Ureter (tissue), 1 donor: ENCODE results near the gene TPH2. TPM values are rescaled to one million over a fixed set of nuclear protein-coding genes. Genes with fewer than 3 reads are reported as not detected.

Experiments
- DNase-seq: peaks from one replicate; pipeline ENCODE4 v3.0.0-alpha.2; 2020; ENCODE audit warnings: low spot score
- total RNA-seq: library from RNA; stranded (reverse); gene quantifications from one replicate; pipeline ENCODE4 v1.2.4, GENCODE V29; 2023
- donor health status: DM: yes; HTN: yes; CAD: no.

Gene TPH2
- total RNA-seq, 1 donor from 2014 or later, result not detected

DNA sequence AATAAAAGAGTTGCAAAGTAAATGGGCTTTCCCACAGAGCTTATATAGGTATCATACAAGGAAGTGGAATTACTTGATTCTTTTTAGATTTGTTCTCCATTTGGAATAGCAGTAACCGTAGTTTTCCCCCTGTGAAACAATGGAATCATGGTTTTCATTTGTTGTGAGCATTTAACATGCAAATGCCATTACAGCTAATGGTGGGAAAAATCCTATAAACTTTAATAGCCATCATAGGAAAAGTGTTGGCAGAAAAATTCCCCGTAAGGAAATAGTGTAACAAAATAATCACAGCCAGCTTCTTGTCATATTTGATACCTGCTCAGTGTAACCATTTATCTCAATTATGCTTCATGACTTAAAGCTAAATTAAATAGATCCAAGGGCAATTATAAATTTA, 95.3 kb downstream of the TPH2 start:
- DNase-seq, result no peak

GRCh38 chr12:72035625-72036024, 97.0 kb downstream of the TPH2 start:
- no peak for DNase-seq

DNA sequence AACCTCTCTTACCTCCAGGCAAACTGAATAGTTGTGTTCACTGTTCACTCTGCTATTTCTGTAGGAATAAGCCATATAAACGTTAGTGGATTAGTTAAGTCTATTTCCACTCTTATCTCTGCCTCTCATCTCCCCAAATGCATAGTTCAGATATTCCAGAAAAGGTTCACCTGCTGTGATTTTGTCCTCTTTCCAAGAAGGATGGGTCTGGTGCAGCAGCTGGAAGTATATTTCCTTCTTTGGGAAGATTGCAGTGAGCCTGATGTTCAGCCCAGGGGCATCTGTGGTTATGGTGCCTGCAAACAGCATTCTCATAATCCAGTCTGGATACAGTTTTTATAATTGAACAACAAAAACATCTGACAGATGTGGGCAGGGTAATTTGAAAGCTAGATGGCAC, 97.7 kb downstream of the TPH2 start:
- no peak for DNase-seq

- DNase-seq, result no peak
Measured at GRCh38 chr12:72037006-72037795, 98.6 kb downstream of the TPH2 start.

DNA sequence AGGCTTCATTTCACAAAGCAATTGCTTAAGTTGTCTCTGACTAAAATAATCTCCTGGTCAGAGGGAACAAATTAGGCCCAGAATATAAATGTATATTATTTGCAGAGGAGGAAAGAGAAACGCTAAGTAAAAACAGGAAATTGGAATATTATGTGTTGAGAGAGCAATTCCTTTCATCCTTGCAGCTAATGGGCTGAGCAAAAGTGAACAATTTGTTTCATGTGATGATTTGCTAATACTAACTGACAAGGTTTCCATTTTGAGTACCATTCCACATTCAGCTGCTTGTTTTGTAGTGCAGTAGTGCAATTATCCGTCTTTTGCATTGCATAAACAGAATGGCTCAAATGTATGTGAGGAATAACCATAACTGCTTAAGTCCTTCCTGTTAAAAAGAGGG, 103.2 kb downstream of the TPH2 start:
- no peak for DNase-seq

DNA sequence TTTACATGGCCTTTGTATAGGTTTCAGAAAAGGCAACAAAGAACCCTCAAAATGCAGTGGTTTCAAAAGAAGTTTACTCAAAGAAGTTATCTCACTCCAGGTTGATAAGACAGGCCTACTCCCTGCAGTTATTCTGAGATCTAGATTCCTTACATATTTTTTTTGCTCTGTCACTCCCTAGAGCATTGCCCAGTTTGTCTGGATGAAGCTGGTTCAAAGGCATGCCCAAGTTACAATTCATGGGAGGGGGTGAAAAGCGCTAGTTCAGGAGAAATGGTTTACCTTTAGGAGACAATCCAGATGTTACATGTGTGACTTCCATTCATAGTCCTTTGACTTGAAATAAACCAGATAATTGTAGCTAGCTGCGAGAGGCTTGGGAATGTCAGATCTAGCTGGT, 115.0 kb downstream of the TPH2 start:
- DNase-seq, result no peak

- DNase-seq, result no peak
Measured at GRCh38 chr12:72054511-72054910, 115.9 kb downstream of the TPH2 start.

DNA sequence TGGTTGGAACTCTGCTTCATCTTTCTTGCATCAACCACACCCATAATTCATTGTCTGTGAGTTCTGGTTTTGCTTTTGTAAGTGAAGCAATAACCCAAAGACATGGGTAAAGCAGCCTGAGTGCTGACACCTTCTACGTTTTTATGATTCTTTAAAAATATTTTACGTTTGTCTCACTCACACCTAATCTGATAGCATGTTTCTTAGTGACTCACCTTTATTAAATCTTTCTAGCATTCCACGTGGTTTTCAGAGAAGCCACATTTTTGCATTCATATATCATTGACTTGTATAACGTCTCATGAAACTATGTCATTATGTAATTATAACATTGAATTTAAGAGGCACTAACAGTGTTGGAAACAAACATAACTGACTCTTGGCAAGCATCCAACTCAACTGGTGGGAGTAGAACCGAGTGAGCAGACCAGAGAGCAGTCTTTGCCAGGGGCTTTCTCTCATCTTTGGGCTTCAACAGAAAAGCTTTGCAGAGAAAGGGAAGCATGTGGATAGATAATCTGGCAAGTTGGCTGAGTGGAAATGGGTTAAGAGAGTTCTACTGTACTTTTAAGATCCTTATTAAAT, 118.8 kb downstream of the TPH2 start:
- no peak for DNase-seq

DNA sequence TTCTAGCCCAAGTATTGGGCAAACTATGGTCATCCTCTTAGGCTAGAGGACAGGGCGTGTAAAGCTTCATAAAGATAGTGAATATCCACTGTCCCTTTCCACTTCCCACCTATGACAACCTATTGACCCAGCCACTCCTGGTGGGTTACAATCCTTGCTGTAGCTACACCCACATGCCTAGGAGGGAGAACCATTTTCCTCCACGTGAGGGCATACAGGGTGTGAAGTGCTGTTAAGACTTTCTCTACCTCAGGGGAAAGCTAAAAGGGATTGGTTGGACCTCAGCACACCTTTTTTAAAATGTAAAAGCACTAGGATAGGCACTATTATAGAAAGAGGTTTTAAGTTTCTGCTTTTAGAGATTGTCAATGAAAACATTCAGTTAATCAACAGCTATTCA, 124.4 kb downstream of the TPH2 start:
- DNase-seq, result no peak

GRCh38 chr12:72071030-72071429, 132.4 kb downstream of the TPH2 start:
- no peak for DNase-seq

GRCh38 chr12:72072592-72073212, 134.1 kb downstream of the TPH2 start:
- no peak for DNase-seq

DNA sequence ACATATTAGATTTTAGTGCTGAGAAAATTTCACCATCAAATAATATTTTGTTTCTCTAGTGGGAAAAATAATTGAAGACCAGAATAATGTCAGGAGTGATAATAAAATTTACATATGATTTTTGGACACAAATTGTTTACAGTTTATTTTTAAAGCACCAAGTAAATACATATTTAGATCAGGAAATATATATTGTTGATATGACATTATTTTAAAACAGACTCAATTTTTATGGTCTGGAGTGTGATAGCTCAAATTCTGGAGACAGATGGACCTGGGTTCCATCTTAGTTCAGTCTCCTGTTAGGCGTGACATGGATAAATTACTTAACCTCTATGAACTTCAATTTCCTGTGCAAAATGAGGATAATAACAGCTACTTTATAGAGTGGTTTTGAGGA, 135.4 kb downstream of the TPH2 start:
- DNase-seq, result no peak

- no peak for DNase-seq
Measured at GRCh38 chr12:72074956-72075355, 136.3 kb downstream of the TPH2 start.

GRCh38 chr12:72075401-72075800, 136.8 kb downstream of the TPH2 start:
- DNase-seq, result no peak

GRCh38 chr12:72075891-72076557, 137.4 kb downstream of the TPH2 start:
- no peak for DNase-seq

DNA sequence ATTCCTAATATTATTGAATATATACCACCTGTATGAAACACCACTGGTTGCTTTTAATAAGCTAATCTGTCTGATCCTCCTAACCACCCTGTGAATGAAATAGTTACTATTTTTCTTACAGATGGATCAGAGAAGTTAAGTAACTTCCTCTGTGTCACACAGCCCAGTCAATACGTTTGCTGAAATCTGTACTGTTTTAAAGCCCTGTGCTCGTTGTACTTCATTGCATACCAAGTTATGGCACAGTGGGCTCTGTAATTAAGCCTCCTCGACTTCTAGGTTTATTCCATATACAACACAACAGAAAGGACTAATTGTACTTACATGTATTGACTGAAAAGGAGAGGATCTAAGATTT, 137.9 kb downstream of the TPH2 start:
- DNase-seq, result no peak

DNA sequence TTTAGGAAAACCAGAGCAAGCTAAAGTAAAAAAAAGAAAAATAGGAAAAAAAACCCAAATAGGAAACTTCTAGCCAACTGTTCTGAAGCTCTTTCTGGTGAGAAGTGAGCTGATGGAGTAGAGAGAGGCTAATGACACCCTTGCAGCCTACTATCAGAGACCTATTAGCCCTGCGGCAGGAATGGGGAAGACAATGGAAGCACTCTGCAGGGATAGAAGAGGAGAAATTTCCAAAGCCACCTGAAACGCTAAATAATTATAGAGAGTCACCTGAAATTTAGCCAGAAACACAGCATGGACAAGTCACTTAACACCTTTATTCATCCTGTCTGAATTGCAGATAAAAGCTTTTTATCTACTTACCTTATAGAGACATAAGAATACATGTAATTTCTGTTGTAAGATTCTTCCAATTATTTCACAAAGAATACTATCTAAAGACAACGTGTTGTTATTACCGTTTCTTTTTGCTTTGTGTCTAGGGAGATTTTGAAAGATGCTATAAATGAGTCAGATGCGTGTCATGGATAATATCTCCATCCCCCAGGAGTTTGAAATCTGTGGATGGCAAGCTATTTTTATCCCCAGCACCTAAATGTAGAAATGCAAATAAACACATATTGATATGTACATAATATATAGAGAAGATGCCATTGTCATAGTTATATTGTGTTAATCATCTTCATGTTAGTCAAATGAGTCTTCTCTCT, 138.6 kb downstream of the TPH2 start:
- no peak for DNase-seq

GRCh38 chr12:72081777-72082176, 143.1 kb downstream of the TPH2 start:
- DNase-seq, result no peak
